GM18508 (cell line): Measurements from ENCODE around the gene MACROD2.

Experiments used
- ATAC-seq: cut with Tn5 transposase; IDR thresholded peaks from one replicate; pipeline ENCODE4 v1.9.1; 2021; ENCODE audit warnings: moderate number of reproducible peaks; ENCODE audit not compliant: insufficient read depth, unreplicated experiment

MACROD2 gene

GRCh38 chr20:14055127-14055742 is 59.9 kb downstream of the MACROD2 start:
- no peak for ATAC-seq

- ATAC-seq: no peak
Observed at GRCh38 chr20:14062171-14062570, 66.9 kb downstream of the MACROD2 start.

- no peak for ATAC-seq
Observed at GRCh38 chr20:14062786-14063185, 67.5 kb downstream of the MACROD2 start.

GRCh38 chr20:14064333-14064732 is 69.0 kb downstream of the MACROD2 start:
- ATAC-seq: no peak

GRCh38 chr20:14064921-14065320 is 69.6 kb downstream of the MACROD2 start:
- no peak for ATAC-seq

- ATAC-seq: no peak
Observed at GRCh38 chr20:14065774-14066173, 70.5 kb downstream of the MACROD2 start.

GRCh38 chr20:14067603-14068002 is 72.3 kb downstream of the MACROD2 start:
- no peak for ATAC-seq

- ATAC-seq: no peak
Observed at GRCh38 chr20:14069796-14070195, 74.5 kb downstream of the MACROD2 start.

- no peak for ATAC-seq
Observed at GRCh38 chr20:14093652-14094051, 98.3 kb downstream of the MACROD2 start.

GRCh38 chr20:14098261-14098660 is 102.9 kb downstream of the MACROD2 start:
- ATAC-seq: no peak

- ATAC-seq: no peak
Observed at GRCh38 chr20:14113416-14113815, 118.1 kb downstream of the MACROD2 start.

- no peak for ATAC-seq
Observed at GRCh38 chr20:14114065-14114704, 118.9 kb downstream of the MACROD2 start.

GRCh38 chr20:14116037-14116436 is 120.7 kb downstream of the MACROD2 start:
- no peak for ATAC-seq

- ATAC-seq: no peak
Observed at GRCh38 chr20:14117768-14118167, 122.5 kb downstream of the MACROD2 start.

- no peak for ATAC-seq
Observed at GRCh38 chr20:14126856-14127255, 131.5 kb downstream of the MACROD2 start.

GRCh38 chr20:14127514-14128223 is 132.4 kb downstream of the MACROD2 start:
- ATAC-seq: no peak

- ATAC-seq: no peak
Observed at GRCh38 chr20:14134004-14134403, 138.7 kb downstream of the MACROD2 start.

- ATAC-seq: no peak
Observed at GRCh38 chr20:14142171-14142570, 146.9 kb downstream of the MACROD2 start.

GRCh38 chr20:14142964-14143627 is 147.8 kb downstream of the MACROD2 start:
- ATAC-seq: no peak

- no peak for ATAC-seq
Observed at GRCh38 chr20:14148042-14148441, 152.7 kb downstream of the MACROD2 start.

GRCh38 chr20:14155361-14155760 is 160.0 kb downstream of the MACROD2 start:
- ATAC-seq: no peak
